Adipocyte (in vitro differentiated cells): ENCODE measurements around the gene SORCS2.
"Not testable (repeated sequence)": the region's sequence is repeated elsewhere in the genome, so short reads cannot be mapped to it uniquely, and the experiment has no call there.

Experiments
- DNase-seq: peaks from one replicate; pipeline ENCODE4 v3.0.0-alpha.2; 2015; ENCODE audit warnings: low read depth
- H3K27me3 ChIP-seq: replicated peaks from 2 replicates; pipeline ENCODE4 v1.7.0; 2013; ENCODE audit warnings: mild to moderate bottlenecking, low read length, moderate library complexity; ENCODE audit not compliant: control insufficient read depth, insufficient read depth
- H3K36me3 ChIP-seq: 2 replicates; pipeline ENCODE4 v1.7.0; 2013; ENCODE audit warnings: low read length, mild to moderate bottlenecking, moderate library complexity; ENCODE audit not compliant: control insufficient read depth, insufficient read depth, severe bottlenecking
- H3K4me1 ChIP-seq: 2 replicates; pipeline ENCODE4 v1.7.0; 2013; ENCODE audit warnings: mild to moderate bottlenecking, low read length, moderate library complexity; ENCODE audit not compliant: control insufficient read depth, insufficient read depth
- H3K4me3 ChIP-seq: 2 replicates; pipeline ENCODE4 v1.7.0; 2013; ENCODE audit warnings: mild to moderate bottlenecking, low read length, moderate library complexity
- H3K9ac ChIP-seq: 2 replicates; pipeline ENCODE4 v1.7.0; 2013; ENCODE audit warnings: mild to moderate bottlenecking, low read length, moderate library complexity
- H3K9me3 ChIP-seq: 2 replicates; pipeline ENCODE4 v1.7.0; 2013; ENCODE audit warnings: mild to moderate bottlenecking, low read length, moderate library complexity; ENCODE audit not compliant: control insufficient read depth

Gene SORCS2

DNA sequence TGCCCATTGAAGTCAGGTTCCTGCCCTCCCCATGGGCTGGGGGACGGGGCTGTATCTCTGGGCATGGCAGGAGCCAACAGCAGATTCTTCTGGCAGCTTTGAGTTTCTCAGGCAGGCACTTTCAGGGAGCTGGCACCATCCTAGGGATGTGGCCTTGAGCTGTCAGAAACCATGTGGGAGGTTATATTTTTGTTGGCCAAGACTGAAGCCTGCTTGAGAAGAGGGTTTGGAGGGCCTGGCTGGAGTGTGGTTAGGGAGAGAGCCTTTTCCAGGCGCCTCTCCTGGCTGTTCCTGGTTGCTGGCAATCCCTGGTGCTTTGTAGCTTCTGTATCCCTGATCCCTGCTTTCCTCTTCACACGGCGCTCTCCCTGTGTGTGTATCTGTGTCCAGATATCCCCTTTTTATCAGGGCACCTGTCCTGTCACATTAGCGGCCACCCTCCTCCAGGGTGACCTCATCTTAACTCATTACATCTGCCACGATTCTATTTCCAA, 30.6 kb upstream of the SORCS2 start:
- Histone ChIP-seq H3K4me3 (no peak overlapping the region), H3K9ac (no peak overlapping the region), H3K9me3 (no peaks in the 10 kb centered on the region), H3K4me1 (peaks cover under 1% of the 10 kb centered on the region), H3K36me3 (no peaks in the 10 kb centered on the region), H3K27me3 (peaks cover 7% of the 10 kb centered on the region)
- DNase-seq = peak; percentile 55

DNA sequence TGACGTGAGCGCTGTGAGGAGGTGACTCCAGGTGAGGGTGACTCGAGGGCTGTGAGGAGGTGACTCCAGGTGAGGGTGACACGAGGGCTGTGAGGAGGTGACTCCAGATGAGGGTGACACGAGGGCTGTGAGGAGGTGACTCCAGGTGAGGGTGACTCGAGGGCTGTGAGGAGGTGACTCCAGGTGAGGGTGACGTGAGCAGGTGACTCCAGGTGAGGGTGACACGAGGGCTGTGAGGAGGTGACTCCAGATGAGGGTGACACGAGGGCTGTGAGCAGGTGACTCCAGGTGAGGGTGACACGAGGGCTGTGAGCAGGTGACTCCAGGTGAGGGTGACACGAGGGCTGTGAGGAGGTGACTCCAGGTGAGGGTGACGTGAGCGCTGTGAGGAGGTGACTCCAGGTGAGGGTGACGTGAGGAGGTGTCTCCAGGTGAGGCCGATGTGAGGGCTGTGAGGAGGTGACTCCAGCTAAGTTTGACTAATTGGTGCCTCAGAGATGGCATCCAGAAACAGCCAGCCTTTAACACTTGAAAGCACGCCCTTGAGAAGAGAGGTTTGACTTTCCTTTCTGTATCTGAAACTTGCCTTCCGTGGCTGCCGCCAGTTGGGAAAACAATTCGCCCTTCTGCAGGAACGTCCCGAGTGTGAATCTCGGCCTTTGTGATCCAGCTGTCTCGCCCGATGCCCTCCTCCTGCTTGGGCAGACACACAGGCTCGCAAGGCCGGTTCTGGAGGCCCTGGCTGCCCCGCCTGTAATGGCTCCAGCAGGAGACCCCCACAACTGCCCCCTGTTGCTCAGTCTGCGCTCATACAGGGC, 27.1 kb upstream of the SORCS2 start:
- H3K4me3 ChIP-seq, H3K9ac ChIP-seq, DNase-seq, H3K4me1 ChIP-seq, H3K36me3 ChIP-seq, H3K9me3 ChIP-seq: not testable (repeated sequence)
- H3K27me3 ChIP-seq = peaks cover 14% of the 10 kb centered on the region

DNA sequence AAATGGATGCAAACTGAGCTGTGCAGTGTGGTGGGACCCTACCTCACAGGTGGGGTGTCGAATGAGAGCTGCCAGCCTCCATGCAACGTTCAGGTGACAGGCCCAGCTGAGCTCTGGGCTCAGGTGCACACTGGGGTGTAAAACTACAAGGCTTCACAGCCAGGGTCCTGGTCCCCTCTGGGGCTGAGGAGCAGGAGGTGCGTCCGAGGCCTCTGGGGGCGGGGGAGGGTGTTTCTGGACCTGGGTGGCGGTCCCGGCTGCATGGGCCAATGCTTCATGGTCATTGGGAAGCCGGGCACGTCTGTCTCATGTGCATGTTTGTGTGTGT, 26.5 kb upstream of the SORCS2 start:
- Histone ChIP-seq H3K36me3 (no peaks in the 10 kb centered on the region), H3K27me3 (peaks cover 11% of the 10 kb centered on the region), H3K9ac (no peak overlapping the region), H3K4me3 (no peak overlapping the region), H3K4me1 (no peaks in the 10 kb centered on the region), H3K9me3 (no peaks in the 10 kb centered on the region)
- DNase-seq = no peak

GRCh38 chr4:7166237-7166636, 26.1 kb upstream of the SORCS2 start:
- Histone ChIP-seq H3K9ac (no peak overlapping the region), H3K36me3 (no peaks in the 10 kb centered on the region), H3K4me1 (no peaks in the 10 kb centered on the region), H3K9me3 (no peaks in the 10 kb centered on the region), H3K4me3 (no peak overlapping the region), H3K27me3 (peaks cover 10% of the 10 kb centered on the region)
- no peak for DNase-seq

GRCh38 chr4:7166981-7167700, 25.2 kb upstream of the SORCS2 start:
- Histone ChIP-seq H3K9ac (no peak overlapping the region), H3K4me3 (no peak overlapping the region), H3K9me3 (no peaks in the 10 kb centered on the region), H3K36me3 (no peaks in the 10 kb centered on the region), H3K4me1 (no peaks in the 10 kb centered on the region), H3K27me3 (peaks cover 10% of the 10 kb centered on the region)
- no peak for DNase-seq

- Histone ChIP-seq H3K9me3 (no peaks in the 10 kb centered on the region), H3K4me3 (no peak overlapping the region), H3K27me3 (peaks cover 10% of the 10 kb centered on the region), H3K9ac (no peak overlapping the region), H3K4me1 (no peaks in the 10 kb centered on the region), H3K36me3 (no peaks in the 10 kb centered on the region)
- no peak for DNase-seq
Measured at GRCh38 chr4:7167706-7168105, 24.6 kb upstream of the SORCS2 start.

- Histone ChIP-seq H3K4me1 (no peaks in the 10 kb centered on the region), H3K4me3 (no peak overlapping the region), H3K27me3 (peaks cover 10% of the 10 kb centered on the region), H3K9ac (no peak overlapping the region), H3K9me3 (no peaks in the 10 kb centered on the region), H3K36me3 (no peaks in the 10 kb centered on the region)
- DNase-seq = no peak
Measured at GRCh38 chr4:7168106-7168505, 24.2 kb upstream of the SORCS2 start.

GRCh38 chr4:7169134-7169533, 23.2 kb upstream of the SORCS2 start:
- no peak for DNase-seq
- H3K27me3 ChIP-seq = peaks cover 7% of the 10 kb centered on the region
- H3K9me3 ChIP-seq = no peaks in the 10 kb centered on the region
- H3K36me3 ChIP-seq = no peaks in the 10 kb centered on the region
- H3K9ac ChIP-seq = no peak overlapping the region
- H3K4me3 ChIP-seq = no peak overlapping the region
- no peaks in the 10 kb centered on the region for H3K4me1 ChIP-seq

GRCh38 chr4:7170012-7170411, 22.3 kb upstream of the SORCS2 start:
- Histone ChIP-seq H3K36me3 (no peaks in the 10 kb centered on the region), H3K27me3 (peaks cover 7% of the 10 kb centered on the region), H3K9me3 (no peaks in the 10 kb centered on the region), H3K4me1 (no peaks in the 10 kb centered on the region), H3K4me3 (no peak overlapping the region), H3K9ac (no peak overlapping the region)
- DNase-seq = no peak

GRCh38 chr4:7171191-7171900, 21.0 kb upstream of the SORCS2 start:
- Histone ChIP-seq H3K9ac (no peak overlapping the region), H3K9me3 (no peaks in the 10 kb centered on the region), H3K36me3 (no peaks in the 10 kb centered on the region), H3K4me1 (no peaks in the 10 kb centered on the region), H3K4me3 (no peak overlapping the region), H3K27me3 (peaks cover 7% of the 10 kb centered on the region)
- no peak for DNase-seq

DNA sequence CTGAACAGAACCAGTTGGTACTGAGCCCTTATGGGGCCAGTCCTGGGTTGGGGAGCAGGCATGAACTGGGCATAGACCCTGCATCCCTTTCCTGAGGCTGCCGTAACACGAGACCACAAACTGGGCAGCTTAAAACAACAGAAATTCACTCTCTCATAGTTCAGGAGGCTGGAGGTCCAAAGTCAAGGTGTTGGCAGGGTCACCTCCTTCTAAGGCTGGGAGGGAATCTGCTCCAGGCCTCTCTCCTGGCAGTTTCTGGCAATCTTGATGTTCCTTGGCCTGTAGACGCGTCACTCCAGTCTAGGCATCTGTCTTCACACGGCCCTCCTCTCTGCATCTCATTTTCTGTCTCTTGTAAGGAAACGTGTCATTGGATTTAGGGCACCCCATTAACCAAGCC, 19.8 kb upstream of the SORCS2 start:
- H3K4me3 ChIP-seq = no peak overlapping the region
- H3K4me1 ChIP-seq = no peaks in the 10 kb centered on the region
- no peak overlapping the region for H3K9ac ChIP-seq
- H3K9me3 ChIP-seq = no peaks in the 10 kb centered on the region
- no peak for DNase-seq
- no peaks in the 10 kb centered on the region for H3K36me3 ChIP-seq
- peaks cover 5% of the 10 kb centered on the region for H3K27me3 ChIP-seq
